HFFc6 (cell line): ENCODE results near the gene LAMA5. TPM values are rescaled to one million over a fixed set of nuclear protein-coding genes. Genes with fewer than 3 reads are reported as not detected.

Source experiments
- DNase-seq: peaks from one replicate; pipeline ENCODE4 v3.0.0-alpha.2; 2018
- H3K27ac Mint-ChIP-seq: 2 replicates; pipeline ENCODE4 v1.8.0; 2020; ENCODE audit warnings: mild to moderate bottlenecking, mixed read lengths
- H3K27me3 Mint-ChIP-seq: 2 replicates; pipeline ENCODE4 v1.8.0; 2021; ENCODE audit warnings: mild to moderate bottlenecking, moderate library complexity, mixed read lengths; ENCODE audit not compliant: insufficient read depth
- H3K36me3 Mint-ChIP-seq: 2 replicates; pipeline ENCODE4 v1.8.0; 2021; ENCODE audit warnings: low read depth, mixed read lengths
- H3K4me1 Mint-ChIP-seq: 2 replicates; pipeline ENCODE4 v1.8.0; 2020; ENCODE audit warnings: low read depth, mixed read lengths
- H3K4me3 Mint-ChIP-seq: 2 replicates; pipeline ENCODE4 v1.8.0; 2020; ENCODE audit warnings: mild to moderate bottlenecking, moderate library complexity, mixed read lengths
- H3K9me3 Mint-ChIP-seq: 2 replicates; pipeline ENCODE4 v1.8.0; 2020; ENCODE audit warnings: mild to moderate bottlenecking, mixed read lengths
- total RNA-seq, 6 experiments: library from RNA; stranded (reverse); fragmentation: NEBNext Ultra II Directional; extraction: Animal tissue kit (Norgen Biotek cat#: 25700); gene quantifications; 2 replicates in 1 of 6; 3 replicates in 5 of 6; pipeline ENCODE4 v1.2.3, GENCODE V29; 2021
- TF ChIP-seq, protein P1 (sequence below): fragments of 200-600 bp; sonication (generic); IDR thresholded peaks from 2 replicates; pipeline ENCODE4 v1.5.0; 2021; ENCODE audit warnings: antibody characterized with exemption, mild to moderate bottlenecking

The LAMA5 gene
- total RNA-seq, 6 experiments from 2014 or later, result 1.2 to 2.4 (median 1.5) TPM

- H3K36me3 Mint-ChIP-seq, result peaks cover 10% of the 10 kb centered on the region
- DNase-seq, result no peak
- H3K4me3 Mint-ChIP-seq, result no peak overlapping the region
- TF ChIP-seq, protein P1, sequence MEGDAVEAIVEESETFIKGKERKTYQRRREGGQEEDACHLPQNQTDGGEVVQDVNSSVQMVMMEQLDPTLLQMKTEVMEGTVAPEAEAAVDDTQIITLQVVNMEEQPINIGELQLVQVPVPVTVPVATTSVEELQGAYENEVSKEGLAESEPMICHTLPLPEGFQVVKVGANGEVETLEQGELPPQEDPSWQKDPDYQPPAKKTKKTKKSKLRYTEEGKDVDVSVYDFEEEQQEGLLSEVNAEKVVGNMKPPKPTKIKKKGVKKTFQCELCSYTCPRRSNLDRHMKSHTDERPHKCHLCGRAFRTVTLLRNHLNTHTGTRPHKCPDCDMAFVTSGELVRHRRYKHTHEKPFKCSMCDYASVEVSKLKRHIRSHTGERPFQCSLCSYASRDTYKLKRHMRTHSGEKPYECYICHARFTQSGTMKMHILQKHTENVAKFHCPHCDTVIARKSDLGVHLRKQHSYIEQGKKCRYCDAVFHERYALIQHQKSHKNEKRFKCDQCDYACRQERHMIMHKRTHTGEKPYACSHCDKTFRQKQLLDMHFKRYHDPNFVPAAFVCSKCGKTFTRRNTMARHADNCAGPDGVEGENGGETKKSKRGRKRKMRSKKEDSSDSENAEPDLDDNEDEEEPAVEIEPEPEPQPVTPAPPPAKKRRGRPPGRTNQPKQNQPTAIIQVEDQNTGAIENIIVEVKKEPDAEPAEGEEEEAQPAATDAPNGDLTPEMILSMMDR, result no peak
- peaks cover 11% of the 10 kb centered on the region for H3K9me3 Mint-ChIP-seq
- no peak overlapping the region for H3K27ac Mint-ChIP-seq
- H3K4me1 Mint-ChIP-seq, result no peaks in the 10 kb centered on the region
- H3K27me3 Mint-ChIP-seq, result peaks cover 11% of the 10 kb centered on the region
Observed at GRCh38 chr20:62347151-62347404, 20.0 kb downstream of the LAMA5 start.

GRCh38 chr20:62346398-62347150 lies 20.5 kb downstream of the LAMA5 start:
- H3K36me3 Mint-ChIP-seq, result peaks cover 10% of the 10 kb centered on the region

GRCh38 chr20:62345681-62346370 lies 21.3 kb downstream of the LAMA5 start:
- Mint-ChIP-seq H3K4me1 (no peaks in the 10 kb centered on the region), H3K36me3 (peaks cover 10% of the 10 kb centered on the region), H3K9me3 (peaks cover 11% of the 10 kb centered on the region), H3K4me3 (no peak overlapping the region), H3K27ac (no peak overlapping the region), H3K27me3 (peaks cover 15% of the 10 kb centered on the region)
- no peak for DNase-seq
- TF ChIP-seq, protein P1, result no peak; the same call in 1 of the 2 replicates

More at GRCh38 chr20:62346398-62347150, 20.5 kb downstream of the LAMA5 start:
- DNase-seq, result no peak
- Mint-ChIP-seq H3K27me3 (peaks cover 15% of the 10 kb centered on the region), H3K27ac (no peak overlapping the region), H3K4me1 (no peaks in the 10 kb centered on the region), H3K9me3 (peaks cover 11% of the 10 kb centered on the region), H3K4me3 (no peak overlapping the region)
- TF ChIP-seq, protein P1, result no peak

DNA sequence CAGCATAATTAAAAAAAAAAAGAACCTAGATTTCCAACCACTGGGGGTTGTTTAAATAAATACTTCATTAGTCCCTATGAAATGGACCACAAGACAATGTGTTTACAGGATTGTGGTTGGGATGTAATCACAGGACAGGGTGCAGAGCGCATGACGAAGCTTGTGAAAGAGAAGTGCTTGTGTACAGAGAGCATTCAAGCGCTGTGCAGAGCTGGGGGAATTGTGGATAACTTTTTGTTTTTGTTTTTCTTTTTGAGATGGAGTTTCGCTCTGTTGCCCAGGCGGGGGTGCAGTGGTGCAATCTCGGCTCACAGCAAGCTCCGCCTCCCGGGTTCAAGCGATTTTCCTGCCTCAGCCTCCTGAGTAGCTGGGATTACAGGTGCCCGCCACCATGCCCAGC lies 22.3 kb downstream of the LAMA5 start:
- Mint-ChIP-seq H3K4me3 (no peak overlapping the region), H3K27me3 (peaks cover 15% of the 10 kb centered on the region), H3K4me1 (no peaks in the 10 kb centered on the region), H3K9me3 (peaks cover 11% of the 10 kb centered on the region), H3K36me3 (peaks cover 12% of the 10 kb centered on the region), H3K27ac (no peak overlapping the region)
- TF ChIP-seq, protein P1, result no peak
- no peak for DNase-seq

GRCh38 chr20:62344092-62344491 lies 23.0 kb downstream of the LAMA5 start:
- H3K4me1 Mint-ChIP-seq, result no peaks in the 10 kb centered on the region
- H3K27ac Mint-ChIP-seq, result no peak overlapping the region
- H3K4me3 Mint-ChIP-seq, result no peak overlapping the region
- peaks cover 15% of the 10 kb centered on the region for H3K36me3 Mint-ChIP-seq
- no peak for DNase-seq
- TF ChIP-seq, protein P1, result no peak
- peaks cover 11% of the 10 kb centered on the region for H3K9me3 Mint-ChIP-seq
- peaks cover 15% of the 10 kb centered on the region for H3K27me3 Mint-ChIP-seq
